IMR-90 (cell line): ENCODE data around the gene RYR1. TPM values are rescaled to one million over a fixed set of nuclear protein-coding genes. Genes with fewer than 3 reads are reported as not detected.

Source experiments
- ATAC-seq: fragments of 200-7000 bp; cut with Tn5 transposase; 2 replicates; pipeline ENCODE4 v1.9.1; 2020; ENCODE audit warnings: low read depth, mild to moderate bottlenecking, moderate library complexity
- BruUV-seq: library from RNA; stranded (reverse); fragments of 400-500 nt; replicated peaks from 2 replicates; lab custom pipeline; 2021; lab: Mats Ljungman, UMichigan
- CTCF ChIA-PET: fragments of 300-600 bp; formaldehyde crosslinking; extraction: SDS; loops from one replicate; lab custom pipeline; 2021; ENCODE audit warnings: antibody characterized with exemption; lab: Yijun Ruan, JAX
- POLR2A ChIA-PET: fragments of 300-600 bp; sonication (Branson Sonifier 250); formaldehyde crosslinking; loops from one replicate; lab custom pipeline; 2022; ENCODE audit warnings: antibody characterized with exemption; ENCODE audit not compliant: unreplicated experiment; lab: Charles Lee
- DNase-seq: peaks from one replicate; pipeline ENCODE4 v3.0.0; 2013
- H2AFZ ChIP-seq: replicated peaks from 2 replicates; pipeline ENCODE3; 2013; ENCODE audit warnings: low read length, mild to moderate bottlenecking; ENCODE audit not compliant: poor library complexity
- H2AK5ac ChIP-seq: 2 replicates; pipeline ENCODE4 v1.6.1; 2013; ENCODE audit warnings: low read depth, low read length, inconsistent platforms
- H2AK9ac ChIP-seq: replicated peaks from 2 replicates; pipeline ENCODE3; 2013; ENCODE audit warnings: mild to moderate bottlenecking, low read depth, low read length, moderate library complexity; ENCODE audit not compliant: poor library complexity
- H2BK120ac ChIP-seq: 2 replicates; pipeline ENCODE4 v1.6.1; 2013; ENCODE audit warnings: low read depth, low read length, inconsistent platforms
- H2BK15ac ChIP-seq: 3 replicates; pipeline ENCODE4 v1.6.1; 2013; ENCODE audit warnings: low read depth, low read length, inconsistent platforms
- H2BK20ac ChIP-seq: 2 replicates; pipeline ENCODE4 v1.6.1; 2013; ENCODE audit warnings: low read depth, mild to moderate bottlenecking, inconsistent platforms, low read length, moderate library complexity
- H2BK5ac ChIP-seq: 2 replicates; pipeline ENCODE4 v1.6.1; 2013; ENCODE audit warnings: mild to moderate bottlenecking, low read depth, low read length, inconsistent platforms; ENCODE audit not compliant: poor library complexity, severe bottlenecking
- H3K14ac ChIP-seq: replicated peaks from 2 replicates; pipeline ENCODE4 v1.6.1; 2013; ENCODE audit warnings: low read depth, low read length, inconsistent platforms
- H3K18ac ChIP-seq: 2 replicates; pipeline ENCODE4 v1.6.1; 2013; ENCODE audit warnings: low read depth, low read length, control low read depth
- H3K23ac ChIP-seq: 2 replicates; pipeline ENCODE4 v1.6.1; 2013; ENCODE audit warnings: low read depth, low read length, inconsistent platforms
- H3K27ac ChIP-seq: 2 replicates; pipeline ENCODE4 v1.5.1; 2013; ENCODE audit warnings: mild to moderate bottlenecking, control low read depth, low read length; ENCODE audit not compliant: insufficient read depth
- H3K27me3 ChIP-seq: 2 replicates; pipeline ENCODE4 v1.6.1; 2013; ENCODE audit warnings: low read length; ENCODE audit not compliant: control insufficient read depth, insufficient read depth
- H3K36me3 ChIP-seq: 2 replicates; pipeline ENCODE4 v1.6.1; 2013; ENCODE audit warnings: low read length, mixed read lengths; ENCODE audit not compliant: control insufficient read depth, insufficient read depth
- H3K4ac ChIP-seq: 2 replicates; pipeline ENCODE4 v1.6.1; 2013; ENCODE audit warnings: low read depth, low read length, inconsistent platforms
- H3K4me1 ChIP-seq: 2 replicates; pipeline ENCODE4 v1.6.1; 2013; ENCODE audit warnings: low read length, mixed read lengths; ENCODE audit not compliant: control insufficient read depth, insufficient read depth
- H3K4me2 ChIP-seq: 2 replicates; pipeline ENCODE4 v1.6.1; 2013; ENCODE audit warnings: low read depth, mild to moderate bottlenecking, control low read depth, low read length, moderate library complexity
- H3K4me3 ChIP-seq: 2 replicates; pipeline ENCODE4 v1.5.1; 2013; ENCODE audit warnings: low read depth, mild to moderate bottlenecking, control low read depth, low read length, moderate library complexity; ENCODE audit not compliant: insufficient read depth
- H3K56ac ChIP-seq: 2 replicates; pipeline ENCODE4 v1.6.1; 2013; ENCODE audit warnings: low read length, inconsistent platforms; ENCODE audit not compliant: insufficient read depth; ENCODE audit errors: extremely low read depth
- H3K79me1 ChIP-seq, 2 experiments: 2 replicates each; pipeline ENCODE4 v1.6.1; 2013; ENCODE audit warnings: low read length in 2 of 2, inconsistent platforms in 1 of 2, low read depth in 1 of 2
- H3K9ac ChIP-seq: 2 replicates; pipeline ENCODE4 v1.6.1; 2013; ENCODE audit warnings: low read depth, low read length, control low read depth
- H3K9me1 ChIP-seq: 2 replicates; pipeline ENCODE4 v1.6.1; 2013; ENCODE audit warnings: low read length, inconsistent platforms; ENCODE audit not compliant: insufficient read depth
- H3K9me3 ChIP-seq: 2 replicates; pipeline ENCODE4 v1.6.1; 2013; ENCODE audit warnings: low read length; ENCODE audit not compliant: control insufficient read depth, insufficient read depth
- H4K20me1 ChIP-seq: 2 replicates; pipeline ENCODE4 v1.6.1; 2013; ENCODE audit warnings: low read length, inconsistent platforms; ENCODE audit not compliant: insufficient read depth
- H4K5ac ChIP-seq: 2 replicates; pipeline ENCODE4 v1.6.1; 2013; ENCODE audit warnings: mild to moderate bottlenecking, low read depth, low read length, control low read depth
- H4K8ac ChIP-seq, 2 experiments: 2 replicates each; pipeline ENCODE4 v1.6.1; 2013; ENCODE audit warnings: low read depth in 2 of 2, low read length in 2 of 2, control low read depth in 1 of 2, inconsistent platforms in 1 of 2
- H4K91ac ChIP-seq: 2 replicates; pipeline ENCODE4 v1.6.1; 2013; ENCODE audit warnings: low read depth, low read length, inconsistent platforms; ENCODE audit not compliant: insufficient read depth
- BHLHE40 ChIP-seq: fragments of 150-350 bp; IDR thresholded peaks from 2 replicates; pipeline ENCODE4 v1.6.1; 2016; ENCODE audit warnings: mild to moderate bottlenecking, low read depth, low read length
- CEBPB ChIP-seq: IDR thresholded peaks from 2 replicates; pipeline ENCODE4 v1.6.1; 2012; ENCODE audit warnings: low read depth, low read length, improper control_type of control experiment
- CTCF ChIP-seq: conservative IDR thresholded peaks from 2 replicates; pipeline ENCODE4 v1.5.1; 2012; ENCODE audit warnings: mild to moderate bottlenecking, low read depth, low read length, improper control_type of control experiment
- FOS ChIP-seq: fragments of 150-350 bp; IDR thresholded peaks from 2 replicates; pipeline ENCODE4 v1.6.1; 2016; ENCODE audit warnings: low read depth, low read length
- MXI1 ChIP-seq: IDR thresholded peaks from 2 replicates; pipeline ENCODE4 v1.6.1; 2012; ENCODE audit warnings: low read depth, mild to moderate bottlenecking, low read length, moderate library complexity, borderline replicate concordance
- NFE2L2 ChIP-seq: fragments of 150-350 bp; IDR thresholded peaks from 2 replicates; pipeline ENCODE4 v1.6.1; 2016; ENCODE audit warnings: low read depth, mild to moderate bottlenecking, low read length
- POLR2A ChIP-seq: IDR thresholded peaks from 2 replicates; pipeline ENCODE4 v1.6.1; 2012; ENCODE audit warnings: mild to moderate bottlenecking, low read depth, low read length
- RAD21 ChIP-seq: IDR thresholded peaks from 2 replicates; pipeline ENCODE4 v1.6.1; 2012; ENCODE audit warnings: low read length, improper control_type of control experiment
- SMC3 ChIP-seq: fragments of 150-350 bp; IDR thresholded peaks from 2 replicates; pipeline ENCODE4 v1.6.1; 2016; ENCODE audit warnings: low read depth, mild to moderate bottlenecking, antibody characterized with exemption, low read length, moderate library complexity
- WGBS, 2 experiments: methylation state at CpG; one replicate each; pipeline versions ENCODE4 v1.1.5 to v1.1.7; 2013; ENCODE audit warnings: missing lambda C conversion rate in 2 of 2; ENCODE audit not compliant: insufficient read length in 1 of 2; ENCODE audit errors: extremely low coverage in 2 of 2; 5-methylcytosine and 5-hydroxymethylcytosine counted together
- dilution Hi-C: fragments of 300-500 bp; cut with HindIII; formaldehyde crosslinking; loops from one replicate; pipeline ENCODE4 v1.14.3; 2018; ENCODE audit warnings: low sequenced_read_pairs; ENCODE audit not compliant: unreplicated experiment
- in situ Hi-C: fragments of 300-500 bp; cut with MboI; formaldehyde crosslinking; loops from 3 replicates; pipeline ENCODE4 v1.14.3; 2019; ENCODE audit warnings: low sequenced_read_pairs, inconsistent platforms, mixed read lengths
- intact Hi-C: fragments of 100-400 bp; cut with micrococcal nuclease; formaldehyde crosslinking; loops from 2 replicates; pipeline ENCODE4 v1.10.0; 2022
- polyA plus RNA-seq, 3 experiments: library from polyadenylated mRNA; depleted of rRNA; stranded (reverse); fragments of >200 nt; gene quantifications; 2 replicates each; pipeline ENCODE4 v1.2.3, GENCODE V29; 2012; ENCODE audit warnings: low replicate concordance in 1 of 3
- total RNA-seq: library from RNA; depleted of rRNA; stranded (reverse); fragments of >200 nt; gene quantifications from 2 replicates; pipeline ENCODE4 v1.2.3, GENCODE V29; 2012
- TF ChIP-seq, protein P1 (sequence below): fragments of 150-350 bp; IDR thresholded peaks from 2 replicates; pipeline ENCODE4 v1.6.1; 2017; ENCODE audit warnings: mild to moderate bottlenecking, antibody characterized with exemption, low read length, low read depth
- TF ChIP-seq, protein P2 (sequence below): fragments of 150-350 bp; IDR thresholded peaks from 2 replicates; pipeline ENCODE4 v1.6.1; 2016; ENCODE audit warnings: low read depth, mild to moderate bottlenecking, low read length, moderate library complexity, borderline replicate concordance

The RYR1 gene
- total and polyA plus RNA-seq, 2 of the 4 experiments (the other 2 are of a cell fraction) = not detected

- Histone ChIP-seq H3K36me3 (no peaks in the 10 kb centered on the region), H3K18ac (no peak overlapping the region), H3K9me3 (peaks cover 14% of the 10 kb centered on the region), H2BK20ac (no peak overlapping the region), H2BK5ac (no peak overlapping the region), H3K4me3 (no peak overlapping the region), H3K14ac (no peak overlapping the region), H4K91ac (no peak overlapping the region), H4K20me1 (no peaks in the 10 kb centered on the region), H3K79me1 (no peaks in the 10 kb centered on the region), H3K4me2 (no peak overlapping the region), H2AK9ac (no peak overlapping the region), H3K9me1 (no peaks in the 10 kb centered on the region), H3K27me3 (no peaks in the 10 kb centered on the region; the same call in none of the 2 replicates), H3K4ac (no peak overlapping the region), H3K23ac (no peak overlapping the region), H3K27ac (no peak overlapping the region), H4K5ac (no peak overlapping the region), H4K8ac (no peak overlapping the region), H3K4me1 (no peaks in the 10 kb centered on the region), H2AFZ (no peak overlapping the region), H3K9ac (no peak overlapping the region), H3K56ac (no peak overlapping the region), H2AK5ac (no peak overlapping the region), H2BK120ac (no peak overlapping the region), H2BK15ac (no peak overlapping the region)
- BruUV-seq = no TSS peak
- in situ Hi-C loops = no loop called here
- ATAC-seq (no peak), DNase-seq (no peak)
- TF ChIP-seq MXI1 (no peak), CTCF (no peak), FOS (no peak), RAD21 (no peak), CEBPB (no peak), POLR2A (no peak), SMC3 (no peak), BHLHE40 (no peak), NFE2L2 (no peak)
- TF ChIP-seq, protein P1, sequence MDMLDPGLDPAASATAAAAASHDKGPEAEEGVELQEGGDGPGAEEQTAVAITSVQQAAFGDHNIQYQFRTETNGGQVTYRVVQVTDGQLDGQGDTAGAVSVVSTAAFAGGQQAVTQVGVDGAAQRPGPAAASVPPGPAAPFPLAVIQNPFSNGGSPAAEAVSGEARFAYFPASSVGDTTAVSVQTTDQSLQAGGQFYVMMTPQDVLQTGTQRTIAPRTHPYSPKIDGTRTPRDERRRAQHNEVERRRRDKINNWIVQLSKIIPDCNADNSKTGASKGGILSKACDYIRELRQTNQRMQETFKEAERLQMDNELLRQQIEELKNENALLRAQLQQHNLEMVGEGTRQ = no peak
- TF ChIP-seq, protein P2, sequence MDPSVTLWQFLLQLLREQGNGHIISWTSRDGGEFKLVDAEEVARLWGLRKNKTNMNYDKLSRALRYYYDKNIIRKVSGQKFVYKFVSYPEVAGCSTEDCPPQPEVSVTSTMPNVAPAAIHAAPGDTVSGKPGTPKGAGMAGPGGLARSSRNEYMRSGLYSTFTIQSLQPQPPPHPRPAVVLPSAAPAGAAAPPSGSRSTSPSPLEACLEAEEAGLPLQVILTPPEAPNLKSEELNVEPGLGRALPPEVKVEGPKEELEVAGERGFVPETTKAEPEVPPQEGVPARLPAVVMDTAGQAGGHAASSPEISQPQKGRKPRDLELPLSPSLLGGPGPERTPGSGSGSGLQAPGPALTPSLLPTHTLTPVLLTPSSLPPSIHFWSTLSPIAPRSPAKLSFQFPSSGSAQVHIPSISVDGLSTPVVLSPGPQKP = no peak
- ChIA-PET CTCF (no interaction called here), POLR2A (no interaction called here)
- intact Hi-C loops = no loop called here
- WGBS, 2 experiments = 29% methylated on average over 1 of the region's 3 CpGs; no CpG with 5 or more reads in 1 of the 2 experiments
- dilution Hi-C loops = no loop called here
Observed at GRCh38 chr19:38538386-38538785, 104.9 kb downstream of the RYR1 start.
